ENCODE measurements around the gene FGF4. TPM values are rescaled to one million over a fixed set of nuclear protein-coding genes. Genes with fewer than 3 reads are reported as not detected.

Gene FGF4
- polyA plus RNA-seq, 2 donors: not detected

DNA sequence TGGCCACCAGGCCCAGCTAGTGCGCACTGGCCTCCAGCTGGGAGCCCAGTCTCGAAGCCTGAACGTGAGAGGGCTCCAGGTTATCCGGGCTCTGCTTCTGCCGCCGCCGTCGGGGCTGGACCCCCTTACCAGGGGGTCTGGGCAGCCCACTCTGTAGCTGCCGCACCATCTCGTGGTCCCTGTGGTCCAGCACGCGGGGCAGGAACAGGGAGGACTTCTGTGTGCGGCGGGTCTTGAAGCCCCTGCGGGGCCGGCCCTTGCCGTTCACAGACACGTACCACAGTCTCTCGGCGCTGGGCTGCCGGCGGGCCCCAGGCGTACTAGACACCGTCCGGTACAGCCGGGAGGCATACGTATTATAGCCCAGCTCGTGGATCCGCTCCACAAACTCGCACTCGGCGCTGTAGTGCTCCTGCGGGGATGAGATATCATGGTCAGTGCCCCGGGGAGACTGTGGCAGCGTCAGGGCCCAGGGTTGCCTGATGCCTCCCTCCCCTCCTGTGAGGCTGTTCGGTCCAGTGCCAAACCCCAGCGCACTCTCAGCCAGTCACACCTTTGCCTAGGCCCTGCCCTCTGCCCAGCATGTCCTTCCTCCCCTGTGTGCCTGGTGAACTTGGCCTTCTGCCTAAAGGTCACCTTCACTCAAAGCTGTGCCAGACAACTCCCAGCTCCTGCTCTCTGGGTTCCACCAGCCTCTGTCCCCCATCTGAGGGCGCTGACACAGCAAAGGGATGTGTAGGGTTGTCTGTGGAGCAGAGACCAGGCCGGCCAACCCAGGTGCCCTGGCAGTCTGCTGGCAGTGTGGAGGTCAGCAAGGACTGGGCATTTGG is 35.4 kb upstream of the FGF4 start:
- Histone ChIP-seq H3K27me3 (ENCODE audit: control insufficient read depth in 1 of 2, insufficient read depth in 2 of 2, low read length in 2 of 2) (peaks cover 0 to 3% of the 10 kb centered on the region in 2 donors), H3K36me3 (ENCODE audit: control insufficient read depth in 2 of 2, insufficient read depth in 2 of 2, low read length in 1 of 2) (no peaks in the 10 kb centered on the region), H3K9me3 (ENCODE audit: control insufficient read depth in 2 of 2, insufficient read depth in 1 of 2, low read depth in 1 of 2, low read length in 1 of 2) (peaks cover 0 to 6% of the 10 kb centered on the region in 2 donors), H3K4me3 (ENCODE audit: low read depth in 1 of 2, low read length in 2 of 2) (no peak overlapping the region), H3K4me1 (ENCODE audit: control insufficient read depth in 2 of 2, insufficient read depth in 2 of 2, low read length in 1 of 2) (peaks cover 4 to 5% of the 10 kb centered on the region in 2 donors), H3K27ac (ENCODE audit: low read depth in 2 of 2, low read length in 1 of 2) (no peak overlapping the region)
- 91 to 92% methylated on average over 38 to 39 of the region's 39 CpGs for WGBS, 2 donors

DNA sequence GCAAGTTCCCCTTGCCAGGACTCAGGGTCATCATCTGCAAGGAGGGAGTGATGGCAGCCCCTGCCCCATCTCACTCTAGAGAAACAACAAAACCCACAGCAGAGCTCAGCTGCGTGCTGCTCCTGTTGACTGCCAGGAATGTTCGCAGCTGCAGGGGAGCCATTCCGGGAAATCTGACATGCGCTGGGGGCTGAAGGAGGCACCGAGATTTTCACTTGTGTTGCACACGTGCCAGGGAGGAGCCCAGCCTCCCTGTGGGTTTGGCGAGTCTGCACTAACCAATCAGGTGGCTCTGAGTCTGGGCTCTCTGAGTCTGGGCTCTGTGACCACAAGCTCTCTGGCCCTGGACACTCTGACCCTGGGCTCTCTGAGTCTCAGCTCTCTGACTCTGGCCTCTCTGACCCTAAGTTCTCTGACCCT is 33.5 kb upstream of the FGF4 start:
- H3K9me3 ChIP-seq (ENCODE audit: control insufficient read depth in 2 of 2, insufficient read depth in 1 of 2, low read depth in 1 of 2, low read length in 1 of 2): peaks cover 0 to 6% of the 10 kb centered on the region in 2 donors
- H3K4me3 ChIP-seq (ENCODE audit: low read depth in 1 of 2, low read length in 2 of 2): no peak overlapping the region
- no peaks in the 10 kb centered on the region for H3K36me3 ChIP-seq (ENCODE audit: control insufficient read depth in 2 of 2, insufficient read depth in 2 of 2, low read length in 1 of 2)
- no peak overlapping the region for H3K27ac ChIP-seq (ENCODE audit: low read depth in 2 of 2, low read length in 1 of 2)
- 24 to 27% methylated on average over 7 of the region's 7 CpGs for WGBS, 2 donors
- H3K4me1 ChIP-seq (ENCODE audit: control insufficient read depth in 2 of 2, insufficient read depth in 2 of 2, low read length in 1 of 2): peaks cover 4 to 5% of the 10 kb centered on the region in 2 donors
- H3K27me3 ChIP-seq (ENCODE audit: control insufficient read depth in 1 of 2, insufficient read depth in 2 of 2, low read length in 2 of 2): no peaks in the 10 kb centered on the region

DNA sequence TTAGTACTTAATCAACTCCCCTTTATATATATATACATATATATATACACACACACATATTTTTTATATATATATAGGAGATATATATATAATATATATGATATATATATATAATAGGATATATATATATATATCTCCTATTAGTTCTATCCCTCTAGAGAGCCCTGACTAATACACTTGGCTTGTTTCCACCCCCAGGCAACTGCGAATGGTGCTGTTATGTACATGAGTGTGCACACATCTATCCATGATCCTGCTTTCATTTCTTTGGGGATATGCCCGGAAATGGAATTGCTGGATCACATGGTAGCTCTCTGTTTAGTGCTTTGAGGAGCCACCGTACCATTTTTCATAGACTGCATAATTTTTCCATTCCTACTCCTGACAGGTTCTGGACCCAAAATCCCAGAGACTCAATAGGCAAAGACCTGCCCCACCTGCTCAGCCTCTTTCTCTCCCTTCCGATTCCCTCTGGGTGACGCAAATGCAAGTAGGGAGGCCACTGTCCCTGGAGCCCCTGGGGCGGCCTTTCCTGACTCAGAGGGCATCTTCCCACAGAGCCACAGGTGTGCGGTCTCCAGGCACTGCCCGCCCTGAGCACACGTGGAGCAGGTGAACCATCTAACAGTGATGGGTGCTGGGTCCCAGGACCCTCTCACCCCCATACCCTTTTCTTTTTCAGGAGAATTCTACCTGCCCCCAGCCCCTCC is 32.1 kb upstream of the FGF4 start:
- peaks cover 0 to 3% of the 10 kb centered on the region in 2 donors for H3K27me3 ChIP-seq (ENCODE audit: control insufficient read depth in 1 of 2, insufficient read depth in 2 of 2, low read length in 2 of 2)

DNA sequence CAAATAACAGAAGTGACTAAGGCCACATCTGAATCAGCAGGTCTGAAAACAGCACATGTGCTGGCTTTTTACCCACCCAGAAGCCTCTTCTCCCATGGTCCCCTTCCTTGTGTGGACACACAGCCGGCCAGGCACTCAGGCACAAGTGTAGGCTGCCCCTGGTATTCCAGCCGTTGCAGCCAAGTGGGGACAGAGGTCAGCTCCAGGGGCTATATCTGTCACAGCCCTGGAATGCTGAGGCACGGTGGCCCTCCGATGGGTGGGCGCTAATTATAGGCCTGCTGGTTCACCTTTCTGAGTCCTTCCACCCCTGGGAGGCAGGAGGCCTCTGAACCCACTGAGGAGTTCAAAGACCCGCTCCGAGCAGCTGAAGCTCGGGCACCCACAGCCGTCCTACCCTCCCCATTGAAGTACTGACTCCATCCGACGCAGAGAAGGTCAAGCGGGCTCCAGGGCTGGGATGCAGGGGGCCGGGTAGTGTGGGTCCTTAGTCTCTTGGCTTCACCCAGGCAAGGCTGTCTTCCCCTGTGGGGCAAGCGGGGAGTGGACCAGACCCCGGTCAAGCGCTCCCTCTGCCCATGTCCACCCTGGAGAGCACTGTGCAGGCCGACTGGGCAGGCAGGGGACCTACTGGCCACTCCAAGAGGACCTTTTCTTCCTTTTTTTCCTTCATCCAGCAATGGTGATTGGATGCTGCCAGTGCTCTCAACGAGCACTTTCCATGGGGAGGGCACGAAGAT is 29.8 kb upstream of the FGF4 start:
- no peak overlapping the region for H3K27ac ChIP-seq (ENCODE audit: low read depth in 2 of 2, low read length in 1 of 2)
- no peaks in the 10 kb centered on the region for H3K36me3 ChIP-seq (ENCODE audit: control insufficient read depth in 2 of 2, insufficient read depth in 2 of 2, low read length in 1 of 2)
- peaks cover 0 to 3% of the 10 kb centered on the region in 2 donors for H3K27me3 ChIP-seq (ENCODE audit: control insufficient read depth in 1 of 2, insufficient read depth in 2 of 2, low read length in 2 of 2)
- WGBS, 2 donors: 77 to 78% methylated on average over 19 of the region's 19 CpGs
- H3K4me1 ChIP-seq (ENCODE audit: control insufficient read depth in 2 of 2, insufficient read depth in 2 of 2, low read length in 1 of 2): peaks cover 4 to 5% of the 10 kb centered on the region in 2 donors
- H3K9me3 ChIP-seq (ENCODE audit: control insufficient read depth in 2 of 2, insufficient read depth in 1 of 2, low read depth in 1 of 2, low read length in 1 of 2): peaks cover 0 to 7% of the 10 kb centered on the region in 2 donors
- no peak overlapping the region for H3K4me3 ChIP-seq (ENCODE audit: low read depth in 1 of 2, low read length in 2 of 2)

More for the DNA sequence above, 32.1 kb upstream of the FGF4 start:
- H3K4me1 ChIP-seq (ENCODE audit: control insufficient read depth in 2 of 2, insufficient read depth in 2 of 2, low read length in 1 of 2): peaks cover 4 to 5% of the 10 kb centered on the region in 2 donors
- H3K9me3 ChIP-seq (ENCODE audit: control insufficient read depth in 2 of 2, insufficient read depth in 1 of 2, low read depth in 1 of 2, low read length in 1 of 2): peaks cover 0 to 6% of the 10 kb centered on the region in 2 donors
- no peak overlapping the region for H3K27ac ChIP-seq (ENCODE audit: low read depth in 2 of 2, low read length in 1 of 2)
- WGBS, 2 donors: 84 to 85% methylated on average over 9 of the region's 9 CpGs
- H3K36me3 ChIP-seq (ENCODE audit: control insufficient read depth in 2 of 2, insufficient read depth in 2 of 2, low read length in 1 of 2): no peaks in the 10 kb centered on the region
- no peak overlapping the region for H3K4me3 ChIP-seq (ENCODE audit: low read depth in 1 of 2, low read length in 2 of 2)

DNA sequence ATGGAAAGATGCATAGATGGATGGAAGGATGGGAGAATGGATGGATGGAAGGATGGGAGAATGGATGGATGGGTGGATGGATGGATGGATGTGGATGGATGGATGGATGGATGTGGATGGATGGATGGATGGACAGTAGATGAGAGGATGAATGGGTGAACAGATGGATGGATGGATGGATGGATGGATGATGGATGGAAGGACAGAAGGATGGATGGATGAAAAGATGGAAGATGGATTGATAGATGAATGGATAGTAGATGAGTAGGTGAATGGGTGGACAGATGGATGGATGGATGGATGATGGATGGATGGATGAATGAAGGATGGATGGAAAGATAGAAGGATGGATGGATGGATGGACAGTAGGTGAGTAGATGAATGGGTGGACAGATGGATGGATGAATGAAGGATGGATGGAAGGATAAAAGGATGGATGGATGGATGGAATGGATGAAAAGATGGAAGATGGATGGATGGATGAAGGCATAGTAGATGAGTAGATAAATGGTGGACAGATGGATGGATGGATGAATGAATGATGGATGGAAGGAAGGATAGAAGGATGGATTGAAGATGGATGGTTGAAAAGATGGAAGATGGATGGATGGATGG is 28.6 kb upstream of the FGF4 start:
- H3K4me1 ChIP-seq (ENCODE audit: control insufficient read depth in 2 of 2, insufficient read depth in 2 of 2, low read length in 1 of 2): no peaks in the 10 kb centered on the region
- H3K9me3 ChIP-seq (ENCODE audit: control insufficient read depth in 2 of 2, insufficient read depth in 1 of 2, low read depth in 1 of 2, low read length in 1 of 2): peaks cover 0 to 12% of the 10 kb centered on the region in 2 donors
- H3K27me3 ChIP-seq (ENCODE audit: control insufficient read depth in 1 of 2, insufficient read depth in 2 of 2, low read length in 2 of 2): peaks cover 0 to 3% of the 10 kb centered on the region in 2 donors
- H3K36me3 ChIP-seq (ENCODE audit: control insufficient read depth in 2 of 2, insufficient read depth in 2 of 2, low read length in 1 of 2): no peaks in the 10 kb centered on the region
- no peak overlapping the region for H3K4me3 ChIP-seq (ENCODE audit: low read depth in 1 of 2, low read length in 2 of 2)
- no peak overlapping the region for H3K27ac ChIP-seq (ENCODE audit: low read depth in 2 of 2, low read length in 1 of 2)

DNA sequence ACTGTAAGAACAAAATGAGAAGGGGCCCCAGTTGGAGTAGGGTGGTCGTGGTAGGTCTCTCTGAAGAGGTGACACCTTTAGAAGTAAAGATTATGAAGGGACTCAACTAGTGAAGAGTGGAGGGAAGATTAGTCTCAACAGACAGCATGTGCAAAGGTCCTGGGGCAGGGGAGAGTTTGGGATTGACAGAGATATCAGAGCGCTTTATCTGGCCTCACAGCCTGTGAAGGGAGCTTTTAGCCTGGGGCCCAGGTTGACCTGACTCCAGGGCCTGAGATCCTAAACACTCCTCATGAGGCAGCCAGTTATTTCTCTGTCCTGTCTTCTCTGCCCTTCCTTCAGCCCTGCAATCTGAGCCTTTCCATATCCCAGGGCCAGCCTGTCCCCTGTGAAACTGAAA is 27.9 kb upstream of the FGF4 start:
- Histone ChIP-seq H3K9me3 (ENCODE audit: control insufficient read depth in 2 of 2, insufficient read depth in 1 of 2, low read depth in 1 of 2, low read length in 1 of 2) (peaks cover 0 to 12% of the 10 kb centered on the region in 2 donors), H3K27me3 (ENCODE audit: control insufficient read depth in 1 of 2, insufficient read depth in 2 of 2, low read length in 2 of 2) (peaks cover 0 to 3% of the 10 kb centered on the region in 2 donors), H3K4me1 (ENCODE audit: control insufficient read depth in 2 of 2, insufficient read depth in 2 of 2, low read length in 1 of 2) (no peaks in the 10 kb centered on the region), H3K27ac (ENCODE audit: low read depth in 2 of 2, low read length in 1 of 2) (no peak overlapping the region), H3K4me3 (ENCODE audit: low read depth in 1 of 2, low read length in 2 of 2) (no peak overlapping the region), H3K36me3 (ENCODE audit: control insufficient read depth in 2 of 2, insufficient read depth in 2 of 2, low read length in 1 of 2) (no peaks in the 10 kb centered on the region)
- 71 to 81% methylated on average over 2 of the region's 2 CpGs for WGBS, 2 donors

DNA sequence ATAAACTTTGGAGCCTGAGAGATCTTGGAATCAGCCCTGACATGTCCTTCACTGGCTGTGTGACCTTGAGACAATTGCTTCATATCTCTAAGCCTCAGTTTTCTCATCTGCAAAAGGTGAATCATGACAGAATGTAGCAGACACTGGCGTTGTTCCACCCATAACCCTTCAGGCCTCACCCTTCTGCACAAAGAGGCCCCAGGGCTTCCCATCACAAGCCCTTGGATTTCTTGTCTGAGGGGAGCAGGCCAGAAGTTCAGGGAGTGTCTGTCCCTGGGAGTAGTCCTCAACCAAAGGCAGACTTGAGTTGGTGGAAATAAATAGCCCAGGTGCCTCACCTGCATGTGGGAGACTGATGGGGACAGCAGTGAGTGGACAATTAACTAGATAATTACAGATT is 27.4 kb upstream of the FGF4 start:
- H3K4me1 ChIP-seq (ENCODE audit: control insufficient read depth in 2 of 2, insufficient read depth in 2 of 2, low read length in 1 of 2): no peaks in the 10 kb centered on the region
- H3K9me3 ChIP-seq (ENCODE audit: control insufficient read depth in 2 of 2, insufficient read depth in 1 of 2, low read depth in 1 of 2, low read length in 1 of 2): peaks cover 0 to 12% of the 10 kb centered on the region in 2 donors
- WGBS, 2 donors: 53 to 56% methylated on average over 1 of the region's 1 CpG
- no peak overlapping the region for H3K27ac ChIP-seq (ENCODE audit: low read depth in 2 of 2, low read length in 1 of 2)
- peaks cover 0 to 3% of the 10 kb centered on the region in 2 donors for H3K27me3 ChIP-seq (ENCODE audit: control insufficient read depth in 1 of 2, insufficient read depth in 2 of 2, low read length in 2 of 2)
- H3K36me3 ChIP-seq (ENCODE audit: control insufficient read depth in 2 of 2, insufficient read depth in 2 of 2, low read length in 1 of 2): no peaks in the 10 kb centered on the region
- H3K4me3 ChIP-seq (ENCODE audit: low read depth in 1 of 2, low read length in 2 of 2): no peak overlapping the region

DNA sequence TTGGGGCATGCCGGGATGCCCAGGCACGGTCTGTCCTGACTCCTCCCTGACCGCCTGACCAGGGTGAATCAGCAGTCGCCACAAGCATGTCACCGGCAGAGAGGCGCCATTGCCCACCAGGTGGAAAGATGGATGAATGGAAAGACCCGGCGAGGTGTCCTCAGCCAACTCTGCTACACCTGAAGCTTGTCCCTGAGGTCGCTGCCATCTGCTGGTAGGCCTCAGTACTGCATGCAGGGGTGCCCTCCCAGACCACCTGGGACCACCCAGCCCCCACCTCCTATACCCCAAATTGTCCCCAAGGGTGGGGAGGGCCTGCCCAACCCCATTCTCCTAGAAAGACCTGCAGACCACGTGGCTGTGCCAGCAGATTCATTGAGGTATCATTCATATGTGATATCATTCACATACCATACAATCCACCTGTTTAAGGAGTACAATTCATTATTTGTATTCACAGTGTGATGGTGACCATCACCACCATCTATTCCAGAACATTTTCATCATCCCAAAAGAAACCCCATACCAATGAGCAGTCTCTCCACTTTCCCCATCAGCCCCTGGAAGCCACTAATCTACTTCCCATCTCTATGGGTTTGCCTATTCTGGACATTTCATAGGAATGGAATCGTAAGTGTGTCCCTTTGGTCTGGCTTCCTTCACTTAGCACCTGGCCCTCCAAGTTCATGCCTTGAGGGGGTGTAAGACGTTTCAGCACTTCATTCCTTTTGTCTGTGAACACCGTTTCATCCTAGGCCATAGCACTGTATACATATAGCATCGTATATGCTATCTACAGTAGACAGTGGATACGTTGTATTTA is 26.6 kb upstream of the FGF4 start:
- peaks cover 0 to 3% of the 10 kb centered on the region in 2 donors for H3K27me3 ChIP-seq (ENCODE audit: control insufficient read depth in 1 of 2, insufficient read depth in 2 of 2, low read length in 2 of 2)
- WGBS, 2 donors: 27 to 37% methylated on average over 15 of the region's 15 CpGs
- H3K4me3 ChIP-seq (ENCODE audit: low read depth in 1 of 2, low read length in 2 of 2): no peak overlapping the region

More for the DNA sequence above, 26.6 kb upstream of the FGF4 start:
- no peaks in the 10 kb centered on the region for H3K4me1 ChIP-seq (ENCODE audit: control insufficient read depth in 2 of 2, insufficient read depth in 2 of 2, low read length in 1 of 2)
- no peaks in the 10 kb centered on the region for H3K36me3 ChIP-seq (ENCODE audit: control insufficient read depth in 2 of 2, insufficient read depth in 2 of 2, low read length in 1 of 2)
- H3K9me3 ChIP-seq (ENCODE audit: control insufficient read depth in 2 of 2, insufficient read depth in 1 of 2, low read depth in 1 of 2, low read length in 1 of 2): peaks cover 0 to 12% of the 10 kb centered on the region in 2 donors
- no peak overlapping the region for H3K27ac ChIP-seq (ENCODE audit: low read depth in 2 of 2, low read length in 1 of 2)

All from esophagus (tissue), 2 donors.